OCI-LY1 (cell line): Measurements from ENCODE around the gene FN1.
"Not testable (repeated sequence)": the region's sequence is repeated elsewhere in the genome, so short reads cannot be mapped to it uniquely, and the experiment has no call there.

Experiments used
- H2AFZ ChIP-seq: fragments of 200-600 bp; sonication (generic), shearing (Covaris generic); 2 replicates; pipeline ENCODE4 v1.6.0; 2014; ENCODE audit warnings: antibody characterized with exemption, mild to moderate bottlenecking, low read length
- H3F3A ChIP-seq: fragments of 200-600 bp; sonication (generic), shearing (Covaris generic); 2 replicates; pipeline ENCODE4 v1.6.0; 2014; ENCODE audit warnings: mild to moderate bottlenecking, antibody characterized with exemption, low read length, moderate library complexity; ENCODE audit not compliant: insufficient read depth
- H3K27ac ChIP-seq: fragments of 200-600 bp; sonication (generic); 2 replicates; pipeline ENCODE4 v1.5.1; 2014; ENCODE audit warnings: low read length, mixed run types, mild to moderate bottlenecking, low read depth; ENCODE audit not compliant: poor library complexity, severe bottlenecking
- H3K27me3 ChIP-seq: fragments of 200-600 bp; sonication (generic); 2 replicates; pipeline ENCODE4 v1.6.0; 2014; ENCODE audit warnings: antibody characterized with exemption, mild to moderate bottlenecking, low read length, moderate library complexity; ENCODE audit not compliant: insufficient read depth
- H3K36me3 ChIP-seq: fragments of 200-600 bp; sonication (generic); 2 replicates; pipeline ENCODE4 v1.6.1; 2014; ENCODE audit warnings: mild to moderate bottlenecking, antibody characterized with exemption, low read length, moderate library complexity, mixed read lengths; ENCODE audit not compliant: insufficient read depth
- H3K4me1 ChIP-seq: fragments of 200-600 bp; sonication (generic); 2 replicates; pipeline ENCODE4 v1.5.1; 2014; ENCODE audit warnings: mild to moderate bottlenecking, low read length, moderate library complexity; ENCODE audit not compliant: insufficient read depth, severe bottlenecking
- H3K4me2 ChIP-seq: fragments of 200-600 bp; sonication (generic), shearing (Covaris generic); 2 replicates; pipeline ENCODE4 v1.6.1; 2014; ENCODE audit warnings: low read length
- H3K4me3 ChIP-seq: fragments of 200-600 bp; sonication (generic); 2 replicates; pipeline ENCODE4 v1.5.1; 2014; ENCODE audit warnings: low read length, low read depth, mild to moderate bottlenecking, mixed read lengths; ENCODE audit not compliant: poor library complexity, severe bottlenecking
- H3K79me2 ChIP-seq: fragments of 200-600 bp; shearing (Covaris generic); 2 replicates; pipeline ENCODE4 v1.6.1; 2016; ENCODE audit warnings: mixed run types, low read length, mixed read lengths; ENCODE audit not compliant: insufficient read depth
- H3K9ac ChIP-seq: fragments of 200-600 bp; sonication (generic), shearing (Covaris generic); 2 replicates; pipeline ENCODE4 v1.6.1; 2014; ENCODE audit warnings: mild to moderate bottlenecking, low read length, mixed read lengths
- H3K9me2 ChIP-seq: fragments of 200-600 bp; sonication (generic), shearing (Covaris generic); 2 replicates; pipeline ENCODE4 v1.6.1; 2014; ENCODE audit warnings: low read depth, mild to moderate bottlenecking, low read length, mixed read lengths
- H3K9me3 ChIP-seq: fragments of 200-600 bp; shearing (Covaris generic); 2 replicates; pipeline ENCODE4 v1.6.1; 2014; ENCODE audit warnings: low read length, mixed read lengths
- H4K20me1 ChIP-seq: fragments of 200-600 bp; sonication (generic), shearing (Covaris generic); 2 replicates; pipeline ENCODE4 v1.6.0; 2016; ENCODE audit warnings: mild to moderate bottlenecking, low read length; ENCODE audit not compliant: insufficient read depth
- CTCF ChIP-seq: fragments of 200-600 bp; sonication (generic), shearing (Covaris generic); IDR thresholded peaks from 2 replicates; pipeline ENCODE4 v1.5.1; 2017; ENCODE audit warnings: mild to moderate bottlenecking, antibody characterized with exemption, low read length, moderate library complexity, mixed read lengths
- EZH2 ChIP-seq: fragments of 200-600 bp; sonication (generic), shearing (Covaris generic); IDR thresholded peaks from 2 replicates; pipeline ENCODE4 v1.8.0; 2017; ENCODE audit warnings: borderline replicate concordance, mixed run types, mild to moderate bottlenecking, antibody characterized with exemption, low read length, moderate library complexity, mixed read lengths

Gene FN1

DNA sequence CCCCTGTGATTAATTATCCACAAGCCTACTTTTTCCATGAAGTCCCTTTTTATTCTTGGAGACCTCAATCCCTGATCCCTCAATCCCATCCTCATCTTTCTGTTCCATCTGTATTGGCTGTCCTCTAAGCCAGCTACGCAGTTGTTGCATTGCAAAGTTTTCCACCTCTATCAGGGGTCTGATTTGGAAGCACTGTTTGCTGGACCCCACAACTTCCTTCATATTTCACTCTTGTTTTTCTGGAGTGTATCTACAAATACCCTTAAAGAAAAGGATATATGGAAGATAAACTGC, 22.4 kb downstream of the FN1 start:
- H2AFZ ChIP-seq = no peak overlapping the region
- no peaks in the 10 kb centered on the region for H4K20me1 ChIP-seq
- no peak overlapping the region for H3K9ac ChIP-seq
- peaks cover 4% of the 10 kb centered on the region; the same call in 1 of the 2 replicates for H3K27me3 ChIP-seq
- no peaks in the 10 kb centered on the region for H3F3A ChIP-seq
- no peak overlapping the region for H3K4me3 ChIP-seq
- no peaks in the 10 kb centered on the region for H3K9me3 ChIP-seq
- no peak for TF ChIP-seq EZH2
- no peak for TF ChIP-seq CTCF
- H3K9me2 ChIP-seq = no peaks in the 10 kb centered on the region
- no peak overlapping the region for H3K27ac ChIP-seq
- no peaks in the 10 kb centered on the region for H3K79me2 ChIP-seq
- no peak overlapping the region for H3K4me2 ChIP-seq
- H3K36me3 ChIP-seq = no peaks in the 10 kb centered on the region
- H3K4me1 ChIP-seq = no peaks in the 10 kb centered on the region

DNA sequence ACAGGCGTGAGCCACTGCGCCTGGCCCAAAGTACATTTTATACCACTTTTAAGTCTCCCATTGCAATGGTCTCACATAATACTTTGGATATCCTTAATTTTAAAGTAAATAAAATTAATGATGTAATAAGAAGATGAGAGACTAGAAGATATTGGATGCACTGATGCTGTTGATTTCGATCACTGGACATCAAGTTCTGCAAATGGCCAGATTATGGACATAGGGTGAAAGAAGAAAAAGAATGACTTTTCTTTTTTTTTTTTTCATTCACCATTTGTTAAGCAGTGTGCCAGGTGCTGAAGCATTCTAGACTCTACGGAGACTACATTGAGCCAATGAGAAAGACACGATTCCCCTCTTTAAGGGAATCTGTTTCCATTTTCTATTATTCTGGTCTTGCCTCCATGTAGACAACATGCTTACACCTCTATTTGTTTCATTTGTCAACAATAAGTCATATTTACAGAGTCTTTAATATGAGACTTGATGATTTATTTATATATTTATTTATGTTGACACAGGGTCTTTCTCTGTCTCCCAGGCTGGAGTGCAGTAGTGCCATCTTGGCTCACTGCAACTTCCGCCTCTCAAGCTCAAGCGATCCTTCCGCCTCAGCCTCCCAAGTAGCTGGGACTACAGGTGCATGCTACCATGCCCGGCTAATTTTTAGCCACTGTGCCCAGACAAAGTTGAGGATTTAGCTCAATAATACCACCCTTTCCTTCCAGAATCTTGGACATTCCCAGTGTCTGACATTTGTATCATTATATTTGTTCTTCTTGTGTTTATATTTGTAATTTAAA, 23.7 kb downstream of the FN1 start:
- Histone ChIP-seq H3K79me2 (no peaks in the 10 kb centered on the region), H3K4me3 (no peak overlapping the region), H3F3A (no peaks in the 10 kb centered on the region), H3K9ac (no peak overlapping the region), H4K20me1 (no peaks in the 10 kb centered on the region), H3K27me3 (peaks cover 4% of the 10 kb centered on the region; the same call in 1 of the 2 replicates), H3K36me3 (no peaks in the 10 kb centered on the region), H2AFZ (no peak overlapping the region), H3K9me2 (no peaks in the 10 kb centered on the region), H3K4me2 (no peak overlapping the region), H3K27ac (no peak overlapping the region), H3K4me1 (no peaks in the 10 kb centered on the region), H3K9me3 (no peaks in the 10 kb centered on the region)
- no peak for TF ChIP-seq EZH2
- no peak for TF ChIP-seq CTCF

DNA sequence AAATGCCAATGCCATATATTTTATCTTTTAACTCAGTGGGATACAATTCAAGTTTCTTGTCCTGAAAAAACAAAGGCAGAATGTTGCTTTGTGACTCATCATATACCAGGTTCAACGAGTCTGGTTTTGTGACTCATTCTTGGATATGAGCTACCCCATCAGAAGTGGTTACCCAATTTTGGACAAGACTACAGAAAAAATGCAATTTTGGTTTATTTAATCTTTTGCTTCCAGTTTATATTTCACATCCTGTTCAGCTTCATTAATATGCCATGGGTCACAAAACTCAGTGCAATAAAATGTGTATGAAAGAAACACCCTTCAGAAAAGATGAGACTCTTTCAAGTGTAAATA, 25.0 kb downstream of the FN1 start:
- Histone ChIP-seq H3K4me2 (no peak overlapping the region), H3K4me3 (no peak overlapping the region), H3K36me3 (no peaks in the 10 kb centered on the region), H2AFZ (no peak overlapping the region), H3K27me3 (peaks cover 4% of the 10 kb centered on the region; the same call in 1 of the 2 replicates), H3K9ac (no peak overlapping the region), H3K9me2 (no peaks in the 10 kb centered on the region), H3K27ac (no peak overlapping the region), H3K4me1 (no peaks in the 10 kb centered on the region), H3F3A (no peaks in the 10 kb centered on the region), H3K9me3 (no peaks in the 10 kb centered on the region), H3K79me2 (no peaks in the 10 kb centered on the region), H4K20me1 (no peaks in the 10 kb centered on the region)
- TF ChIP-seq CTCF (no peak), EZH2 (no peak)

DNA sequence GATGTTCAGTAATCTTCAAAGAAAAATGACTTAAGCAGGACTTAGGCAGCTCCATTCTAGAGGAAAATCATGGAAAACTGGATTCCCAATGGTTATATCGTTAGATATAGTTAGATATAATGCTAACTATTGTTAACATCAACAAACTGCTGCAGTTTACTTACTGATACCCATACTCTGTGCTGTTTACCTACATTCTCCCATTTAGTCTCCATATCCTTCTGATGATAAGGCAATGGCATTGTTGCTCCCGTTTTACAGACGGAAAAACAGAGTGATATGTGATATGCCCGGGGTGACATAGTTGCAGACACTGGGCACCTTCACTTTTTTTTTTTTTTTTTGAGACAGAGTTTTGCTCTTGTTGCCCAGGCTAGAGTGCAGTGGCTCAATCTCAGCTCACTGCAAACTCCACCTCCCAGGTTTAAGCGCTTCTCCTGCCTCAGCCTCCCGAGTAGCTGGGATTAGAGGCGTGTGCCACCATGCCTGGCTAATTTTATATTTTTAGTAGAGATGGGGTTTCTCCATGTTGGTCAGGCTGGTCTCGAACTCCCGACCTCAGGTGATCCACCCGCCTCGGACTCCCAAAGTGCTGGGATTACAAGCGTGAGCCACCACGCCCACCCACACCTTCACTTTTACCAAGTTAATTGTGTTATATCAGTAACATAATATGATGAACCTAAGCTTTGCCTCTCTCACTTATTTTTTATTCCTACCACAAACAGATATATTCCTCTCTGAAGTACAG, 25.5 kb downstream of the FN1 start:
- H3K9me2 ChIP-seq, H3K4me3 ChIP-seq, H3K4me1 ChIP-seq, H3K4me2 ChIP-seq, H3K9ac ChIP-seq, H3K9me3 ChIP-seq, H3K27ac ChIP-seq, H2AFZ ChIP-seq, H3F3A ChIP-seq, H3K36me3 ChIP-seq, H4K20me1 ChIP-seq, H3K27me3 ChIP-seq, H3K79me2 ChIP-seq: not testable (repeated sequence)
